ENCODE data around the gene RGMA. TPM values are rescaled to one million over a fixed set of nuclear protein-coding genes. Genes with fewer than 3 reads are reported as not detected.

RGMA gene
- total and polyA plus RNA-seq, 2 donors (not counting 1 experiment from before 2014, with no cell fraction given): not detected

- H3K4me3 Mint-ChIP-seq: no peak overlapping the region
- POLR2A ChIA-PET: no interaction called here
Measured at GRCh38 chr15:93060336-93061248, 28.4 kb downstream of the RGMA start.

More at GRCh38 chr15:93060336-93061248, 28.4 kb downstream of the RGMA start:
- no peak for TF ChIP-seq EZH2 (IDR thresholded peaks at IDR 0.05; ENCODE audit: borderline replicate concordance, insufficient read depth, low read depth, low read length, poor library complexity, severe bottlenecking)
- TF ChIP-seq CTCF (IDR thresholded peaks at IDR 0.05): no peak
- H3K9me3 Mint-ChIP-seq (ENCODE audit: insufficient read depth): no peaks in the 10 kb centered on the region
- H3K4me1 Mint-ChIP-seq: no peaks in the 10 kb centered on the region
- Histone ChIP-seq H3K27ac (ENCODE audit: low read length in 2 of 2) (no peak overlapping the region), H3K4me1 (ENCODE audit: control insufficient read depth in 2 of 2, insufficient read depth in 2 of 2, low read length in 2 of 2) (no peaks in the 10 kb centered on the region), H3K79me2 (ENCODE audit: control insufficient read depth, insufficient read depth, low read length) (no peaks in the 10 kb centered on the region), H3K4me2 (replicated peaks; ENCODE audit: low read depth, low read length, poor library complexity, severe bottlenecking) (no peak overlapping the region), H2AFZ (ENCODE audit: insufficient read depth, low read depth, low read length, poor library complexity, severe bottlenecking) (no peak overlapping the region), H3K4me3 (ENCODE audit: control extremely low read depth in 1 of 5, extremely low read depth in 1 of 5, insufficient read depth in 1 of 5, low read depth in 2 of 5, low read length in 4 of 5) (no peak overlapping the region), H3K36me3 (replicated peaks in 1 of 2; ENCODE audit: control extremely low read depth in 1 of 2, control insufficient read depth in 1 of 2, extremely low read depth in 1 of 2, insufficient read depth in 2 of 2, low read length in 1 of 2) (no peaks in the 10 kb centered on the region), H3K9ac (ENCODE audit: low read length) (no peak overlapping the region), H4K20me1 (ENCODE audit: control insufficient read depth, insufficient read depth, low read length, poor library complexity, severe bottlenecking) (no peaks in the 10 kb centered on the region), H3K27me3 (replicated peaks in 1 of 4; ENCODE audit: control extremely low read depth in 1 of 4, control insufficient read depth in 3 of 4, insufficient read depth in 4 of 4, low read length in 3 of 4) (peaks cover 0 to 7% (median 0%) of the 10 kb centered on the region in 4 experiments), H3K9me3 (ENCODE audit: control extremely low read depth in 1 of 3, control insufficient read depth in 2 of 3, insufficient read depth in 1 of 3, low read length in 2 of 3) (peaks cover 0 to 2% (median 0%) of the 10 kb centered on the region in 3 donors)
- 90% methylated on average over 19 of the region's 19 CpGs for WGBS (ENCODE audit: insufficient coverage)
- intact Hi-C loops (cut with micrococcal nuclease): no loop called here
- CTCF ChIA-PET: no interaction called here
- peaks cover 14% of the 10 kb centered on the region for H3K27me3 Mint-ChIP-seq
- ATAC-seq (ENCODE audit: low read depth) (no peak), DNase-seq (no peak)
- H3K27ac Mint-ChIP-seq: no peak overlapping the region
